NCI-H748 (cell line): ENCODE measurements around the gene TENT4B.

Source experiments
- DNase-seq: peaks from one replicate; lab custom pipeline; 2025; ENCODE audit not compliant: unreplicated experiment; lab: John Stamatoyannopoulos, UW

The TENT4B gene

DNA sequence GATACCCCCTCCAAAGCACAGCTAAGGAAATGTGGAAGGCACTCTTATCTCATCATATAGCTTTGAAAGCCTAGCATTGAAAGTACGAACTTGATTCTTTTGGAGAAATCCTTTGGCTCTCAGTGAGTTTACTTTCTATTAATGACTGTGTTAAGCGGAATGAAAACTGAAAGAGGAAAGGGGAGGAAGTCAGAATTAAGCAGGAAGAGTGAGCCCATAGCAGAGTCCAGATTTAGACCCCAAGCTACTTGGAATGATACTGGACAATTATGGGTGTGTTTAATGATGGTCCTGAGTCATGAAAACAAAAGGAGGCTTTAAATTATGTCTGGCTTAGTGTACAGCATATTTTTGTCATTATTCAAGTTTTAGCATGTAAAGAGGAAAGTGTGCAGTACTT lies 42.2 kb downstream of the TENT4B start:
- DNase-seq: no peak

DNA sequence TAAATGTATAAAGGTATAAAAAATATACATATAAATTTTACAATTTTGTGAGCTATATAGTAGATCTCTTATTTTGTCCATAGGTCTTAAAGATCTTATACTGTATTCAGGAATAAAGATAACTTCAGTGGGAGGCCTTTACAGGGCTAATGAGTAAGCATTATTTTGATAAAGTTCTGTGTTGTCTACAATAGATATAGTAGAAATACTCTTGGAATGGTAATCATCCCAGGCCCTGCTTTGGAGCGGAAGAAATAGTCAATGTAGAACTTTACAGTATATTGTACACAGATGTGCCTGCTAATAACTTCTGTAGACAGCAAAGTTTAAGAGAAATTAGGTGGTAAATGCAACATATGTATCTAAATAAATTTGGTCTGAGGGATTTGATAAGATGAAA lies 42.6 kb downstream of the TENT4B start:
- DNase-seq: no peak

DNA sequence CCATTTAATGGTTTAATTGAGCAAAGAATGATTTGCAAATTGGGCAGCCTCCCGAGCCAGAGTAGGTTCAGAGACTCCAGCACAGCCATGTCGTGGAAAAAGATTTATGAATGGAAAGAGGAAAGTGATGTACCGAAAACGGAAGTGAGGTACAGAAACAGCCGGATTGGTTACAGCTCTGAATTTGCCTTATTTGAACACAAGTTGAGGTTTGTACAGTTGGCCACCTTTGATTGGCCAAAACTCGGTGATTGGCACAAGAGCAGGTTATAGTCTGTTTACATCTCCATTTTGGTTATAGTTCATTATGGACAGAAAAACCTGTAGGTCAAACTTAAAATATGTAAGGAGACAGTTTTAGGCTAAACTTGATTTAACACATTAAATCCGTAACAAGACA lies 44.5 kb downstream of the TENT4B start:
- DNase-seq: no peak

- peak; percentile 73 for DNase-seq
Measured at GRCh38 chr16:50198802-50199403, 45.8 kb downstream of the TENT4B start.

DNA sequence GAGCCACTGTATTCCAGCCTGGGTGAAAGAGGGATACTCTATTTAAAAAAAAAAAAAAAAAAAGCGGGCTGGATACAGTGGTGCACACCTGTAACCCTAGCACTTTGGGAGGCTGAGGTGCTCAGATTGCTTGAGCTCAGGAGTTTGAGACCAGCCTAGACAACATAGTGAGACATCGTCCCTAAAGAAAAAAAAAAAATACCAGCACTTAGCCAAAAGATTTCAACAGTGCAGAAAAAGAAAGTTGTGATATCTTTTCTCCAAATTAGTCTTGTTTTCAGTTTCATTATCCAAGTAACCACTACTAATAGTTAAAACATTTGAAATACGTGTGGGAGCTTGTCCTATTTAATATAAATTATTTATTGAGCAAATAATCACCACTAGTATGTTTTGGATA lies 48.7 kb downstream of the TENT4B start:
- no peak for DNase-seq

DNA sequence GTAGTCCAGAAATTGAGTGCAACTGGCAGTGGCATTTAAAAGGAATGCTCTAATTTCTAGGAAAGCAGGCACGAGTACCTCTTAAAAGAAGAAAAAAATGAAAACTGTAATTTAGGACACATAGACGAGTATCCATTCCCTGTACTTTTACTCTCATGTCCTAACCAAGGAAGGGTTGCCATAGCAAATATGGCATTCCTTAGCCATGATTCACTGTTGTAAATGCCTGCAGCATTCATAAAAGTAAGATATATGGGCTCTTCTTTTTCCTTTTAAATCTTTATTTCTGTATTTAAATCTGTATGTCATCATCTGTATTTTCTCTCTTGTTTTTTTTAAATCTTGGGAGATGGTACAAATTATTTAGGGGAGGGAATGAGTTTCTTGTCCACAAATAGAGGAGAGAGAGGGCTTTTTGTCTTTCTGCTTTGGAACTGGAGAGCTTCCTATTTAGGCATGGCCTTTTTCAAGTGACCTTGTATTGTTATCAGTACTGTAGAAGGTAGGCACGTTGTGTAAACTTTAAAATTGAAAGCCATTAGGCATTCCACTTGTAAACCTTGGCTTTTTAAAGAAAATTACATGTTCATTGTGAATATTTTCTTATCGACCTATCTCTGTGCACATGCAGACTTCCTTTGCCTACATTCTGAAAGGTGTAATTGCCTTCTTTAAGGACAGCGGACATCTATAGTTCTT lies 50.0 kb downstream of the TENT4B start:
- no peak for DNase-seq

GRCh38 chr16:50203681-50204080 lies 50.6 kb downstream of the TENT4B start:
- no peak for DNase-seq

DNA sequence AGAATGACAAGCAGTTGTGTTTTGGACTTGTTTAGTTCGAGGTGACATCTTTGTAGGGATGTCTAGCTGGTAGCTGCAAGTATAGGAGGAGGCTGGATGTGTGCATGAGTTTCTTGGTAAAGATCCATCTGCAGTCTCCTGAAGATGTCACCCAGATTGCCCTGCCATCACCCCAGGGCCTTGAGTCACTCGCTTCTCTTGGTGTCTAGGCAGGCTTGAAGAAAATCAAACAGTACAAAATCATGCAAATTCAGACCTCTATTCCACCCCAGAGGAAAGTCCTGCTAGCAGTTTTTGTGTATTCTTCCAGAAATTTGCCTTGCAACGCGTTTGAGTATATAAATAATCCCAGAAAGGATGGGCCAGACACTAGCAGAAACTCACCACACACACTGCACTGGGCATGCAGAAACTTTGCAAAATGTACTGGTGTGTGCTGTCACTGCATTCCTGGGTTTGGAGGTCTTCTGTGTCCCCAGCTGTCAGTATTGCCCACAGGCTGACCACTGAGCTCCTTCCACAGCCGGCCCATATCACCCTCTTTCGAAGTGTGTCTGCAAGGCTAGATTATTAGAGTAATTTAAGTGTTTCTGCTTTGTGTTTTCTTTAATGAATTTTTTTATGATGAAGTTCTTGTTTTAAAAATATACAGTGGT lies 51.5 kb downstream of the TENT4B start:
- no peak for DNase-seq

- no peak for DNase-seq
Measured at GRCh38 chr16:50207652-50208051, 54.5 kb downstream of the TENT4B start.

- DNase-seq: no peak
Measured at GRCh38 chr16:50208460-50208931, 55.4 kb downstream of the TENT4B start.

- no peak for DNase-seq
Measured at GRCh38 chr16:50209546-50210265, 56.6 kb downstream of the TENT4B start.

- DNase-seq: peak; percentile 41
Measured at GRCh38 chr16:50210266-50211038, 57.3 kb downstream of the TENT4B start.

DNA sequence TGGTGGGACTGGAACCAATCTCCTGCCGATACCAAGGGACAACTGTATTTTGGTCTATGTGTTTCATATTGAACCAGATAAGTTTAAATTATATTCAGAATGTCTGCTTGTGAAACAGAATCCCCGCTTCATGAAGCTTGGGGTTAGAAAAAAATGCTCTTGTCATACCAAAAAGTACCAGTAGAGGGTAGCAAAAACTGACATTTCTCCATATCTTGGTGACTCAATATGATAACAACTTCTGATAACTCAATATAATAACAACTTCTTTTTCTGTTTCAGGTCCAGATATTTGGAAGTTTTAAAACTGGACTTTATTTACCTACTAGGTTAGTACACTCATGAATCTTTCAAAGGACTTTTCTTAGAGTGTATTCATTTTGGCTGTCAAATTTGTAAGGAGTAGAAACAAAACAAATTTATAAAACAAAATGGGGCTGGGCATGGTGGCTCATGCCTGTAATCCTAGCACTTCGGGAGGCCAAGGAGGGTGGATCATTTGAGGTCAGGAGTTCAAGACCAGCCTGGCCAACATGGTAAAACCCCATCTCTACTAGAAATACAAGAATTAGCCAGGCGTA lies 60.9 kb downstream of the TENT4B start:
- peak; percentile 22 for DNase-seq

- DNase-seq: no peak
Measured at GRCh38 chr16:50215680-50216079, 62.6 kb downstream of the TENT4B start.

GRCh38 chr16:50216231-50216630 lies 63.1 kb downstream of the TENT4B start:
- no peak for DNase-seq

DNA sequence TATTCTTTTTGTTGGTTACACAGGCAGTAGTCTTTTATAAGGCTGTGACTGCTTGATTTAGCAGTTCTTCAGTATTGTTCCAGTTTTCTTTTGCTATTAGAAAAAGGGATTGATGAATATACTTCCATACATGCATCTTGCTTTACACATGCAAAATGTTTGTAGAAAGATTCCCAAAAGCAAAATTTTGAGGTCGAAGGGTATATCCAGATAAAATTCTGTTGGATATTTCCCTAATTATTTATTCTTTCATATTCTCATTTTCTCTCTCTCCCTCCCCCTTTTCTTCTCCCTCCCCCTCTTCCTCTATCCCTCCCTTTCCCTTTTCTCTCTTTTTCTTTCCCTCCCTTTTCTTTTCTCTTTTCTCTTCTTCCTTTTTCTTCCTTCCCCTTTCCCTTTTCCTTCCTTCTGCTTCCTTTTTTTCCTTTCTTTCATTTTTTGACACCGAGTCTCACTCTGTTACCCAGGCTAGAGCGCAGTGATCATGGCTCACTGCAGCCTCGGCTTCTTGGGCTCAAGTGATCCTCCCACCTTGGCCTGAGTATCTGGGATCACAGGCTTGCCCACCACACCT lies 66.4 kb downstream of the TENT4B start:
- no peak for DNase-seq

GRCh38 chr16:50224286-50224685 lies 71.2 kb downstream of the TENT4B start:
- DNase-seq: no peak

DNA sequence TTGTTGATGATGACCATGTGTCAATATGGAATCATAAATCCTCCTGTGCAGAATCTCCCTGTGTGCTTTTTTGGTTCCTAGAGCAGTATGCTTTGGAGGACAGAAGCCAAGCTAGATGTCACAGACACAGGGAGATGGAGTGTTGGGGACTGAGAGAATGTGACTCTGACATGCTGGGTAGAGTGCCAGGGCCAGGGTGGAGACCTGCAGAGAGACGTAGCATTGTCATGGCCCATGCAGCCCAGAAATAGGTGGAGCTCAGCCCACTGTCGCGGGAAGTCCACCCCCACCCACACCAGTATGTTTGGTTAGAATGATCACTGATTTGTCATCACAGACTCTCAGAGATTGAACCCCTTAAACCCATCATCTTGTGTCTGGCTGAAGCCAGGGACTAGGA lies 74.0 kb downstream of the TENT4B start:
- no peak for DNase-seq

DNA sequence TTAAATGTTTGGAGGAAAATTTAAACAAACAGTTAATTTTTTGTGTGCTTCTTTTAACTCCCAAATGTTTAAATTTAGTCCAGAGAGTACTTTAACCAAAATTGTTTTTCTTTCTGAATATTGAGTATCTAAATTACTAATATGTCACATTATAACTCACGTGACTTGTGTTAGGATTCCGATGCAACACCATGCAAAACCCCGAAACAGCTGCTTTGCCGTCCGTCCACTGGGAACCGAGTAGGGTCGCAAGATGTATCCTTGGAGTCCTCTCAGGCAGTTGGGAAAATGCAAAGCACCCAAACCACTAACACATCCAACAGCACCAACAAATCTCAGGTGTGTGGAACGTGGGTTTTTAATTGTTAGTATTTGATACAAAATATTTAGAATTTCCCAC lies 74.6 kb downstream of the TENT4B start:
- no peak for DNase-seq

- no peak for DNase-seq
Measured at GRCh38 chr16:50228364-50228868, 75.3 kb downstream of the TENT4B start.
